Neural crest cell (in vitro differentiated cells): ENCODE data around the gene ITIH5. TPM values are rescaled to one million over a fixed set of nuclear protein-coding genes. Genes with fewer than 3 reads are reported as not detected.

Source experiments
- DNase-seq: peaks from one replicate; pipeline ENCODE4 v3.0.0; 2021; ENCODE audit warnings: low read depth, mixed read lengths, low spot score
- H3K27ac Mint-ChIP-seq: one replicate; pipeline ENCODE4 v1.8.0; 2021; ENCODE audit warnings: mild to moderate bottlenecking, mixed read lengths; ENCODE audit not compliant: unreplicated experiment
- H3K27me3 Mint-ChIP-seq: 2 replicates; pipeline ENCODE4 v1.8.0; 2021; ENCODE audit warnings: low read depth, mild to moderate bottlenecking, mixed read lengths
- H3K36me3 Mint-ChIP-seq: 2 replicates; pipeline ENCODE4 v1.8.0; 2021; ENCODE audit warnings: low read depth, mild to moderate bottlenecking, mixed read lengths
- H3K4me1 Mint-ChIP-seq: 2 replicates; pipeline ENCODE4 v1.8.0; 2021; ENCODE audit warnings: mixed read lengths
- H3K4me3 Mint-ChIP-seq: one replicate; pipeline ENCODE4 v1.8.0; 2021; ENCODE audit warnings: mild to moderate bottlenecking, mixed read lengths
- H3K9me3 Mint-ChIP-seq: 2 replicates; pipeline ENCODE4 v1.8.0; 2021; ENCODE audit warnings: mixed read lengths
- CTCF ChIP-seq: fragments of 200-600 bp; sonication (generic); conservative IDR thresholded peaks from 2 replicates; pipeline ENCODE4 v1.5.0; 2021; ENCODE audit warnings: antibody characterized with exemption, mild to moderate bottlenecking
- total RNA-seq: library from RNA; stranded (reverse); gene quantifications from 2 replicates; pipeline ENCODE4 v1.2.1, GENCODE V29; 2021

ITIH5 gene
- total RNA-seq, 1 donor from 2014 or later, result not detected

GRCh38 chr10:7577579-7577978 is 89.2 kb downstream of the ITIH5 start:
- no peak overlapping the region for H3K4me3 Mint-ChIP-seq
- H3K9me3 Mint-ChIP-seq, result no peaks in the 10 kb centered on the region
- no peaks in the 10 kb centered on the region for H3K36me3 Mint-ChIP-seq
- H3K27ac Mint-ChIP-seq, result no peak overlapping the region
- TF ChIP-seq CTCF, result no peak
- no peak for DNase-seq
- H3K27me3 Mint-ChIP-seq, result no peaks in the 10 kb centered on the region
- H3K4me1 Mint-ChIP-seq, result no peaks in the 10 kb centered on the region

- no peaks in the 10 kb centered on the region for H3K36me3 Mint-ChIP-seq
- H3K27me3 Mint-ChIP-seq, result no peaks in the 10 kb centered on the region
- no peak for DNase-seq
- no peaks in the 10 kb centered on the region for H3K4me1 Mint-ChIP-seq
- H3K4me3 Mint-ChIP-seq, result no peak overlapping the region
- no peak for TF ChIP-seq CTCF
- no peak overlapping the region for H3K27ac Mint-ChIP-seq
- H3K9me3 Mint-ChIP-seq, result no peaks in the 10 kb centered on the region
Observed at GRCh38 chr10:7577176-7577575, 89.6 kb downstream of the ITIH5 start.

GRCh38 chr10:7576340-7576739 is 90.4 kb downstream of the ITIH5 start:
- Mint-ChIP-seq H3K27ac (no peak overlapping the region), H3K4me3 (no peak overlapping the region), H3K36me3 (no peaks in the 10 kb centered on the region), H3K4me1 (peaks cover 4% of the 10 kb centered on the region), H3K27me3 (no peaks in the 10 kb centered on the region), H3K9me3 (no peaks in the 10 kb centered on the region)
- no peak for TF ChIP-seq CTCF
- no peak for DNase-seq

- Mint-ChIP-seq H3K9me3 (no peaks in the 10 kb centered on the region), H3K36me3 (no peaks in the 10 kb centered on the region), H3K4me3 (no peak overlapping the region), H3K27ac (no peak overlapping the region), H3K27me3 (no peaks in the 10 kb centered on the region), H3K4me1 (peaks cover 8% of the 10 kb centered on the region)
- DNase-seq, result no peak
- TF ChIP-seq CTCF, result no peak
Observed at GRCh38 chr10:7572391-7572790, 94.4 kb downstream of the ITIH5 start.

- Mint-ChIP-seq H3K4me3 (no peak overlapping the region), H3K9me3 (no peaks in the 10 kb centered on the region), H3K36me3 (no peaks in the 10 kb centered on the region), H3K4me1 (peaks cover 8% of the 10 kb centered on the region), H3K27me3 (no peaks in the 10 kb centered on the region), H3K27ac (no peak overlapping the region)
- DNase-seq, result no peak
- no peak for TF ChIP-seq CTCF
Observed at GRCh38 chr10:7571981-7572380, 94.8 kb downstream of the ITIH5 start.
